ENCODE measurements around the gene MORN4. TPM values are rescaled to one million over a fixed set of nuclear protein-coding genes. Genes with fewer than 3 reads are reported as not detected.
"Not testable (repeated sequence)": the region's sequence is repeated elsewhere in the genome, so short reads cannot be mapped to it uniquely, and the experiment has no call there.

MORN4 gene
- total RNA-seq, 1 experiment from 2014 or later = 4.2 TPM

DNA sequence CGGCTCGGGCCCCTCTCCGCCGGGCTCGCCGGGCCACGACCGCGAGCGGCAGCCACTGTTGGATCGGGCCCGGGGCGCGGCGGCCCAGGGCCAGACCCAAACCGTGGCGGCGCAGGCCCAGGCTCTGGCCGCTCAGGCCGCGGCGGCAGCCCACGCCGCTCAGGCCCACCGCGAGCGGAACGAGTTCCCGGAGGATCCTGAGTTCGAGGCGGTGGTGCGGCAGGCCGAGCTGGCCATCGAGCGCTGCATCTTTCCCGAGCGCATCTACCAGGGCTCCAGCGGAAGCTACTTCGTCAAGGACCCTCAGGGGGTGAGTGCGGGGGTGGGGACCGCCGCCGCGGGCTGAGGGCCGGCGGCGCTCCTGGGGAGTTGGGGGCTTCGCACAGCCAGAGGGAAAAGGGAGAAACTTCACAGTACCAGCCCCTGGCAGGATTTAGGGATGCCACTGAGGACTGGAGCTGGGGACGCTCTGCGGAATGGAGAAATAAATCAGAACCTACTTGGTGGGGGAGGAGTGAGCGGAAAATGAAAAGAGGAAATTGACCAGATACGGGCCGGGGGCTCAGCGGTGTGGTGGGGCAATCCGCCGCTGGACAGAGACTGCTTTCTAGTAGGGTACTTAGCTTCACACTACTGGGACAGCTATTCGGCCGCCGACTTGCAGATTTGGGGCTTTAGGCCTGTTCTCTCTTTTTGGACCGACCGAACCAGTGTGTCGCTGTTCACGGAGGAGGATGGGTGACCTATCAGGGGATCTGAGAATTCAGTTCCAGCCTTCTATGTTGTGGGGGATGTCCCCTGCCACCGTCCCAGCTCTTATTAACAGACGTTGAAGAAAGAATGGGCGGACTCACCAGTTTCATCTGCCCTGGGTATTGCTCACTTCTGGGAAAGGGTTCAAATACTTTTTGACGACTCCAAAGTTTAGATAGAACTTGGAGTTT, 7.8 kb upstream of the MORN4 start:
- DNase-seq (ENCODE audit: low spot score) = no peak

DNA sequence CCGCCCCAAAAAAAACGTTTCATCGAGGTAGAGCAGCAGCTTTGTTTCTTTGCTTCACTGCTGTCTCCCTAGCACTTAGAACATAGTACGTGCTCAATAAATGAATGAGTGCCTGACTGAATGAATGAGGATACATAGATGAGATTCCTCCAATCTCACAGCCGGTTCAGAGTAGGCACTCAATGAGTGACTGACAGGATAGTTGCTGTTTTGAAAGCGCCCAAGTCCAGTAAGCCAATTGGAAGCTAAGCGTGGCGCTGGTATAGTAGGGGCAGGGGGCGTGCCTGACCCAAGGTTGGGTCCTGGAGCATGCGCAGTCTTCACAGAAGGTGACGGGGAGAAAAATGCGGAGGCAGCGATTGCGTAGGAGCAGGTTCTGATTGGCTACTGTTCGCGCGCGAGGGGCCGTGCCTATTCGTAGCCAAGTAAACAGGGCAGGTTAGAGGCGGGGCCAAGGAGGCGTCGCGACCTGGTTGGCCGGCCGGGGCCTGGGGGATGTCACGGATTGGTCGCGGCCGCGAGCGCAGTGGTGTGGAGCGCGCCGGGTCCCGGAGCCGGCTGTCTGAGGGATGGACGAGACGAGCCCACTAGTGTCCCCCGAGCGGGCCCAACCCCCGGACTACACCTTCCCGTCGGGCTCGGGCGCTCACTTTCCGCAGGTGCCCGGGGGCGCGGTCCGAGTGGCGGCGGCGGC, 7.0 kb upstream of the MORN4 start, which contains the start of gene PI4K2A:
Gene PI4K2A, plus strand, starts transcription at position 498 of the 694 bp plus-strand sequence. Its CDS starts 72 bp downstream, at position 570.
- DNase-seq (ENCODE audit: low spot score) = peak; percentile 99

DNA sequence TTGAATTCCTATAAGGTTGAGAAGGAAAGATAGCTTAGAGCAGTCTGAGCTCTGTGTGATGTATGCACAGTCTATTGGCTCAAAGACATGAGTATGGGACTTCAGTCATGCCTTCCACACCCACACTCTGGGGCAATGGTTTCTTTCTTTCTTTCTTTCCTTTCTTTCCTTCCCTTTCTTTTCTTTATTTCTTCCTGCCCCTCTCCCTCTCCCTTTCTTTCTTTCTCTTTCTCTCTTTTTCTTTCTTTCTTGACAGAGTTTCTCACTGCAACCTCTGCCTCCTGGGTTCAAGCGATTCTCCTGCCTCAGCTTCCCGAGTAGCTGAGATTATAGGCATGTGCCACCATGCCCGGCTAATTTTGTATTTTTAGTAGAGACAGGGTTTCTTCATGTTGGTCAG, 5.8 kb upstream of the MORN4 start:
- not testable (repeated sequence) for DNase-seq (ENCODE audit: low spot score)

DNA sequence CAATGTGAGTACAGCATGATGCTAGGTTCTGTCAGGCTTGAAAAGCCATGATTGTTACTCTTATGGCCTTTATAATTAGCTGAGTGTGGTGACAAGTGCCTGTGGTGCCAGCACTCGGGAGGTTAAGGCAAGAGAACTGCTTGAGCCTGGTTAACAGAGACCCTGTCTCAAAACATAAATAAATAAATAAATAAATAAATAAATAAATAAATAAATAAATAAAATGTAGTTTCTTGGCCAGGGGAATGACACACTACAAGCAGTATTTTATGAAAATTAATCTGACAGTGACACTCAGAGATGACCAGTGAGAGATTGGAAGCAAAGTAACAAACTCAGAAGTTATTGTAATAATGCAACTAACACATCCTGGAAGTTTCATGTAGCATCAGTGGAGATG, 2.3 kb upstream of the MORN4 start:
- DNase-seq (ENCODE audit: low spot score) = no peak

DNA sequence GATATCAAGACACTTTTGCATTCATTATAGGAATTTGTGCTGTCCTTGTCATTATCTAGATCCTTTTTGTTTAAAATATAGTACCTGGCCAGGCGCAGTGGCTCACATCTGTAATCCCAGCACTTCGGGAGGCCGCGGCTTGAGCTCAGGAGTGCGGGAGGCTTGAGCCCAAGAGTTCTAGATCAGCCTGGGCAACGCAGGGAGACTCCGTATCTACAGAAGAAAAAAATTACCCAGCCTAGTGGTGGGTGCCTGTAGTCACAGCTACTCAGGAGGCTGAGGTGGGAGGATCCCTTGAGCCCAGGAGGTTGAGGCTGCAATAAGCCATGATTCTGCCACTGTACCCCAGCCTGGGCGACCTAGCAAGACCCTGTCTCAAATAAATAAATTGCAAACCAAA, 621 bp upstream of the MORN4 start:
- no peak for DNase-seq (ENCODE audit: low spot score)

DNA sequence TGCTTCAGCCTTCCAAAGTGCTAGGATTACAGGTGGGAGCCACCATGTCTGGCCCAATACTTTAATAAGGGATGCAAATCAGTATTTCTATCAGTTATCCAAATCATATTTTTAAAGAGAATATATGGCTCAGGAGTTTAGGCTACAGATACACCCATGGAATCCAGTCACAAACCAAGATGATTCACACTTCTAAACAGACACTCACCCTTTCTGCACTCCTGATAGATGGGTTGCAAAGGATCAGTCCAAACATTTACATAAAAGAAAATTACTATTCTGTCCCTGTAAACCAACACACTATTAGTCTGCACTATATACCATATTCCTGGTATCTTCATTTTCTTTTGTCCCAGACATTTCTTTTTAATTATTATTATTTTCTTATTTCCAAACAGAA, 2.2 kb downstream of the MORN4 start:
- no peak for DNase-seq (ENCODE audit: low spot score)

DNA sequence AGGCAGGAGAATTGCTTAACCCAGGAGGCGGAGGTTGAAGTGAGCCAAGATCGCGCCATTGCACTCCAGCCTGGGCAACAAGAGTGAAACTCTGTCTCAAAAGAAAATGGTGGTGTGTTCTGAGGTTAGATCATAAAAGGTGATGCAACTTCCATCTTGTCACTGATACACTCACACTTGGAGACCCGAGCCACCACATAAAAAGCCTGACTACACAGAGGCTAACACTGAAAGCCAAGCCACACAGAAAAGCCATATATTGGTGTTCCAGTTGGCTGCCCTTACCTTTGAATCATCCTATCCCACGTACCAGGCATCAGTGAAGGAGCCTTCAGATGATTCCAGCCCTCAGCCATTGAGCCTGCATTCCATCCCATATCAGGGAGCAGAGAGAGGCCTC, 4.0 kb downstream of the MORN4 start:
- no peak for DNase-seq (ENCODE audit: low spot score)

DNA sequence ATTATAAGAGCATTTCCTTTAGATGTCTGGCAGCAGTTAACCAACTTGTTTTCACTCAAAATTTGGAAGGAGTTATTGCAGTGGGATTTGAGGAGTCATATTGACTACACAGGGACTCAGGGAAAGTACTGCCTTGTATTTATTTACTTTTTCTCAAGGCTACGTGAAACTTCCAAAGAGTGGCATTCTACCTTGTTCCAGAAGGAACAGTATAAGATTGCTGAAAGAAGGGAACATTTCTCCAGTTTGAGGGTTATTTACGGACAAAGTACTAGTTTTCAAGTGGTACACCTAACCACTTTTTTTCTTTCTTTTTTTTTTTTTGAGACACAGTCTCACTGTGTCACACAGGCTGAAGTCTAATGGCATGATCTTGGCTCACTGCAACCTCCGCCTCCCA, 5.1 kb downstream of the MORN4 start:
- DNase-seq (ENCODE audit: low spot score) = no peak

DNA sequence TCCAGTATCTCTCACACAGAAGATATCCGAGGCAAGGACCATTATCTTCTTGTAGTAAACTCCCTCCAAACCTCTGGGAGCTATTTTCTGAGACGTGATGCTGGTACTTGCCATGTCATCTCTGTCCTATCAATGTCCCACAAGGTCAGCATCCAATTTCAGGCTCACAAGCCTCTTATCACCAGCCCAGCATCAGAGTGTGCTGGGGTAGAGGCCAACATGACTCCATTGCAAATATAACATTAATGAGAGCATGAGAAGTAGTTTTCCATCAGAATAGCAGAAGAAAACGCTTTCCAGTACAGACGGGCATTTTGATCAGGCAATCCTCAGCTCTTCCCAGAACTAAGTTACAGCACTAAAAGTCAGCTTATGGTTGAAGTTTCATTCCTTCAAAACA, 5.6 kb downstream of the MORN4 start:
- DNase-seq (ENCODE audit: low spot score) = no peak

DNA sequence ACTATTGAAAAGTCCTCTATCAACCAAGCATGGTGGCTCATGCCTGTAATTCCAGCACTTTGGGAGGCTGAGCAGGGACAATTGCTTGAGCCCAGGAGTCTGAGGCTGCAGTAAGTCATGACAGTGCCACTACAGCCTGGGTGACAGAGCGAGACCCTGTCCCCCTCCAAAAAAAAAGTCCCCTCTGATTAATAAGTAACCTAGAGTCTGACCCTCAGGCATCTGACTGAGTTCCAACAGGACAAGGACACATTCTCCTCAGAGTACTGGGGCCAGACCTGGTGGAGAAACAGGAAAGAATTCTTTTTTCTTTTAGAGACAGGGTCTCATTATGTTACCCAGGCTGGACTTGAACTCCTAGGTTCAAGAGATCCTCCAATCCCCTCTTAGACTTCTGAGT, 10.0 kb downstream of the MORN4 start:
- DNase-seq (ENCODE audit: low spot score) = no peak

DNA sequence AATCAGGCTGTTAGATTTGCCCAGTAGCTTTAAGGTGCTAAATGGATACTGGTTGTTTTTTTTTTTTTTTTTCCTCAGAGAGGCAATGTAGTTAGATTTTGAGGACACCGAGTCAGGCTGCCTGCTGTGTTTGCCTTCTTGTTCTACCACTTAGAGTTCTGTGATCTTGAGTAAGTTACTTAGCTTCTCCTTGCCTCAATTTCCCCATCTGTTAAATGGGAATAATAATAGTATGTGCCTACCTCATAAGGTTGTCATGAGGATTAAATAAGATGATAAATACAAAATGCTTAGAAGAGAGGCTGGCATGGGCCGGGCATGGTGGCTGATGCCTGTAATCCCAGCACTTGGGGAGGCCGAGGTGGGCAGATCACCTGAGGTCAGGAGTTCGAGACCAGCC, 14.6 kb downstream of the MORN4 start:
- DNase-seq (ENCODE audit: low spot score) = no peak

DNA sequence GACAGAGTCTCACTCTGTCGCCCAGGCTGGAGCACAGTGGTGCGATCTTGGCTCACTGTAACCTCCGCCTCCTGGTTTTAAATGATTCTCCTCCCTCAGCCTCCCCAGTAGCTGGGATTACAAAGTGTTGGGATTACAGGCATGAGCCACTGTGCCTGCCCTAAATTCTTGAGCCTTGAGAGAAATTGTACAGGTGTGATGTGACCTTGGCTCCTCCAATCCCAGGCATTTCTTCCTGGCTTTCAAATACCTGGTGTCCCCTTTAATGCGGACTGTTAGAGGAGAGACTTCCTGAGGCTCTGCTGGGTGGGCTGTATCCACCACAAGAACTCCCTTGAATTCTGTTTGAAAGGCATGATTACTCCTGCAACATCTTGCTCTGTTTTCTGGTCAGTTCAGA, 15.0 kb downstream of the MORN4 start:
- no peak for DNase-seq (ENCODE audit: low spot score)

DNA sequence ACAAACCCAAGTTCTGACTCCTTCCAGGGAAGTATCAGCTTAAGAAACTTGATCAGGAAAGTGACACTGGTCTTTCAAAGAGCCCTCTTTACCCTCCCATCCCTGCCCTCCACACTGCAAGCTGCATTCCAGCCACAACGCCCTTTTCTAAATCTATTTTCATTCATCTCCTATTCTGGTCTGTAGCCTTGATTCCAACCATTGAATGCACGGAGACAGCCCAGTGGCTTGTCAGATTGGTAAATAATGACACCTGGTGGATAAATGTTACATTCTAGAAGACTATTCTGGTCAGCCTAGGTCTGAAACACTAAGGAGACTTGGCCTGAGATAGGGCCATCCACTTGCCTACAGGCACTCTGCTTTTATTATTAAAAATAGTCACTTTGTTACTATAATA, 20.9 kb downstream of the MORN4 start:
- no peak for DNase-seq (ENCODE audit: low spot score)

DNA sequence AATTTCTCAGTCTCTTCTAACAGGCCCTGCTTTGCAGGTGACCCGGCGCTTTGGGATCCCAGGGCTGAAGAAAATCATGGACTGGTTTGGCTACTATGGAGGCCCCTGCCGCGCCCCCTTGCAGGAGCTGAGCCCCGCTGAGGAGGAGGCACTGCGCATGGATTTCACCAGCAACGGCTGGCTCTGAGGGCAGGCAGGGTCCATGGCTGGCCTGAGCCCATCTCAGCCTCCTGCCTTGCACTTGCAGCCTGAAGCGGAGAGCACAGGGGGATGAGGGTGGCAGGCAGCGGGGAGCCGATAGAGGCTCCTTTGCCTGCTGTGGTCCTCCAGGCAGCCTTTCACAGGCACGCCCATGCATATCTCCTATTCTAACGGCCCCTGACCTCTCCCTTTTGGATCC, 21.8 kb downstream of the MORN4 start:
- DNase-seq (ENCODE audit: low spot score) = no peak

DNA sequence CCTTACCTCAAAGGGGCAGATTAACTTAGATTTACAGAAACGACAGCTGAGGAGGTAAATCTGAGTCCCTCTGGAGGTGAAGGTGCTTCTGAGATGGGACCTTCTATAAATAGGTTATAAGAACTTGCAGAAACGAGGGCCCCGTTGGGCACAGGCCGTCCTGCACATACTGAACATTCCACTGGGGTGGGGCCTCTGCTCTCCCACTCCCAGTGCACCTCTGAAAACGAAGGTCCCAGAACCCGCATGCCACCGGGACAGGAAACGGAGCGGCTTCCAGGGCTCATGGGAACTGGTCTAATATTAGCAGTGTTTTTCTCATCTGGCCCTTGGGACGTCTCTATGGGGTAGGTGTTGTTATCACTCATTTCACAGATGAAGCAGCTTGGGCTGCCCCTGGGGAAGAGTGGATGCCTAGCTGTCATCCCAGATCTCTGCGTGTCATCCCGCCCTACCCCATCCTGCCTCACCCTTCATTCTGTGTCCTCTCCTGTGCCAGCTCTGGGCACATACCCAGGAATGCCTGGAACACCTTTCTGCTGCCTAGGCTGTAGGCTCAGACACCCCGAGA, 24.2 kb downstream of the MORN4 start:
- DNase-seq (ENCODE audit: low spot score) = no peak

DNA sequence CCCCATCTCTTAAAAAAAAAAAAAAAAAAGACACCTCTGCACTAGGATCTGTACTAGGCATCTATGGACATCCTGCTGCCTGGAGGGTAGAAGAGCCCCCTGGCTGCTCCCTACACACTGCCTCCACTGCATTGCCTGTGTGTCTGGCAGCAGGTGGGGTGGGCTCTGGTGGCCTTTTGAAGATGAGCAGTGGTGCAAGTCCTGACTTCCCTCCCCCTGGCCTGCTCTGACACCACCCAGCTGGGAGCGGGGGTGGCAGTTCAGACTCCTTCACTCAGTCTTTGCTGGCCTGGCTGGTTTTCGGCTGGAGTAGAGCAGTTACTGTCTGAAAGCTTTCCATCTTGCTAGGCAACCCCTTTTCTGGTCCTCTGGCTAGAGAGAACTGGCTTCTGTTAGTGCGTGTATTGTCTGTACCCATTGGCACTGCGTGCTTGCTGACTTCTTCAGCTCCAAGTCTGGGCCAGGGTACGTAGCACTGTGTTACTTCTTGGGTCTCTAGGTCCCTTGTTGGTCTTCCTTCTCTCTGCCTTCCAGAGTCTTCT, 26.1 kb downstream of the MORN4 start:
- no peak for DNase-seq (ENCODE audit: low spot score)

DNA sequence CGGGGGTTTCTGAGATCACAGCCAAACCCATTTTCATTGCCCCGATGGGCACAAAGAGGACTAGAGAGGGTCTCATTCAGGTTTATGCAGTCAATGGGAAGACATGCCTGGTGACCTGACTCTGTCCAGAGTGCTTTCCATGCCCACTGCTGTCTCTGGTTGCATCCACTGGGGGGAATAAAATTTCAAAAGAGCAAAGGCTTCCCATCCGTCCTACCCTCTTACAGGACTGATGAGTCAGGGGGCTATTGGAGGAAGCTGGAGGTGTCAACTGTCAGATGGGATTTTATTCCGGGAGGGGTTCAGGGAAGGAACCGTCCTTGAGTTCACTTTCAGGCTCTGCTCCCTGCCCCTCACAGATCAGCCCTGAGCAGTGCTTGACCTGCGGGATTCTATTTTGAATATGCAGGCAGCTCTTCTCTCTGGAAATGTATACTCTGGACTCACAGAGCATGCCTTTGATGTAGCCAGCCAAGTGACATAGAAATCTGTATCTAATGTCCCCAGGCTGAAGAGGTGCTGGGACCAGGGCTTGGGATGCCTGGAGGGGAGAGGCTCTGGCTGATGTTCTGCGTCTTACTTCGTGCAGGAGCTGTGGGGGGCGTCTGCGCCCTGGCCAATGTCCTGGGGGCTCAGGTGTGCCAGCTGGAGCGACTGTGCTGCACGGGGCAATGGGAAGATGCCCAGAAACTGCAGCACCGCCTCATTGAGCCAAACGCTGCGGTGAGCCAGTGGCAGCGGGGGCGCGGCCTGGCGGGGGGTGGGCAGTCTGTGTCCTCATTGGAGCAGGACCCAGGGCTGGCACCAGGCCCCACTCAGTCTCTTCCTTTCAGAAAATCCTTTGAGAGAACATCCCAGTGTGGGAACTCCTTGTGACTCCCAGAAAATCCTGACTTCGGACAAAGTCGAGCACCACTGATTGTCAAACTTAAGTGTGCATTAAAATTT, 31.8 kb downstream of the MORN4 start:
- DNase-seq (ENCODE audit: low spot score) = no peak

DNA sequence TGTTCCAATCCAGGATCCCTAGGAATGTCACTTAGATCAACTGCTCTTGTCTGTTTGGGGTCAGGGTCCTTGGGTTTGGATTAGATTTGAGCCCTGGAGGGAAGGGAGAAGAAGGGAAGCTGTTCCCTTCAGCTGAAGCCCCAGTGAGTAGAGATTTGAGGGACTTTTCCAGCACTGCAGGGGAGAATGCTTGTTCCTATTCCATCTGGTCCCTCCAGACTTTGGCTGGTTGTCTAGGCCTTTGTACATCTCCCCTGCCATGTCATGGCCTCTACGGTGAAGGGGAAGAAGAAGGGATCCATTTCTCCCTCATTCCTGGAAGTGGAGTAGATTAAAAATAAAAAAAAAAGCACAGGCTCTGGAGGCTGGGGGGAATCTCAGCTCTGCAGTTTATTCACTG, 32.7 kb downstream of the MORN4 start:
- no peak for DNase-seq (ENCODE audit: low spot score)

DNA sequence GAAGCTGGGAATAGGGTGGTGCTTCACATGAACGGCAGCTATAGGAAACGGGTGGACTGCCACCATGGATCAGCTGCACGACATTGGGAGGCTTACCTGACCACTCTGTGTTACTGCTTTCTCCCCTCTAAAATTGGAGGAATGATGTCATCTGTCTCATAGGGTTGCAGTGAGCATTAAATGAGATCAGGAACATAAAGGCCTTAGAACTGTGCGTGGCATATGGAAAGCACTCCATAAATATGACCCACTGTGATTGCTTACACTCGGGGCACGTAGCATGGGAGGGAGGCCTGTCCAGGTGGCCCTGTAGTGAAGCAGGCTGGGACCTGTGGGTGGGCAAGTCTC, 34.1 kb downstream of the MORN4 start:
- DNase-seq (ENCODE audit: low spot score) = no peak

DNA sequence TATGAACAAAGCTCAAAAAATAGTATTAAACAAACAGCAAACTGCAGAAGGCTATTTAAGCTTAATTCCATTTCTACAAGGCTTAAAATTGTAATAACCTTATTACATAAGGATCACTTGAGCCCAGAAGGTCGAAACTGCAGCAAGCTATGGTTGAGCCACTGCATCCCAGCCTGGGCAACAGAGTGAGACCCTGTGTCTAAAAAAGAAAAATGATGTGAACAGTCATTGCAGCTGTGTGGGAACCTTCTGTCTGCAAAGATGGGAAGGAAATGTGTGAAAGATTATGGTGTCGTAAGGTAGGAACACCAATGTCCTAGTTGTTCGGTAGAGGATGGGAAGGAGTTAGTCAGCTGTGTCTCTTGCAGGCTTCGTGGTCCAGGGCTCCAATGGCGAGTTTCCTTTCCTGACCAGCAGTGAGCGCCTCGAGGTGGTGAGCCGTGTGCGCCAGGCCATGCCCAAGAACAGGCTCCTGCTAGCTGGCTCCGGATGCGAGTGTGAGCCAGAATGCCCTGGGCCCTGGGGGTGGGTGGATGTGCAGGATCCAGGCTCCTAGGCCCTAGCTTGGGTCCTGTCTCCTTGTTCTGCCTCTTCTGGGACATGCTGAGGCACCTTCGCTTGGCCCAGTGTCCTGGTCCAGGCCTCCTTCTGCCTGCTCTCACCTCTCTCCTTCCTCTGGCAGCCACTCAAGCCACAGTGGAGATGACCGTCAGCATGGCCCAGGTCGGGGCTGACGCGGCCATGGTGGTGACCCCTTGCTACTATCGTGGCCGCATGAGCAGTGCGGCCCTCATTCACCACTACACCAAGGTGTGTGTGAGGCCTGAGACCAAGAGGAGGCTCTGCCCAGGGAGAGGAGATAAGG, 34.7 kb downstream of the MORN4 start:
- no peak for DNase-seq (ENCODE audit: low spot score)
